Body of pancreas (tissue), 4 donors: ENCODE measurements around the gene PPP6R1. TPM values are rescaled to one million over a fixed set of nuclear protein-coding genes. Genes with fewer than 3 reads are reported as not detected.

Experiments
- ATAC-seq: fragments of 150-250 bp; one replicate; pipeline ENCODE4 v1.9.1; 2016
- DNase-seq, 4 donors: peaks; one replicate each; pipeline ENCODE4 v3.0.0-alpha.2; 2019
- H3K27ac ChIP-seq, 4 donors: fragments of 200-600 bp; sonication (generic); 1 replicate in 3 of 4; 2 replicates in 1 of 4; pipeline versions ENCODE4 v1.5.1 to v1.6.1; 2016 to 2019; ENCODE audit warnings: mild to moderate bottlenecking in 1 of 4, mixed read lengths in 1 of 4, moderate library complexity in 1 of 4
- H3K27me3 ChIP-seq, 2 donors: fragments of 200-600 bp; sonication (generic); one replicate each; pipeline ENCODE4 v1.6.0; 2016; ENCODE audit warnings: mild to moderate bottlenecking in 1 of 2
- H3K36me3 ChIP-seq, 2 donors: fragments of 200-600 bp; sonication (generic); replicated peaks in 1 of 2; 2 replicates each; pipeline ENCODE4 v1.5.1; 2016; ENCODE audit warnings: low read depth in 2 of 2; ENCODE audit not compliant: insufficient read depth in 1 of 2
- H3K4me1 ChIP-seq: fragments of 200-600 bp; sonication (generic); one replicate; pipeline ENCODE4 v1.6.0; 2016
- H3K4me3 ChIP-seq, 2 donors: fragments of 200-600 bp; sonication (generic); 1 replicate in 1 of 2; 2 replicates in 1 of 2; pipeline ENCODE4 v1.5.1; 2016 to 2019
- H3K9me3 ChIP-seq, 3 donors: fragments of 200-600 bp; sonication (generic); 1 replicate in 2 of 3; 2 replicates in 1 of 3; pipeline ENCODE4 v1.5.1; 2016
- POLR2A ChIP-seq, 3 donors: fragments of 450-650 bp; IDR thresholded peaks; one replicate each; pipeline ENCODE4 v1.6.1; 2016; ENCODE audit warnings: antibody characterized with exemption in 3 of 3, mild to moderate bottlenecking in 2 of 3
- WGBS, 2 donors: methylation state at CpG; one replicate each; pipeline ENCODE4 v1.1.5; 2017; 5-methylcytosine and 5-hydroxymethylcytosine counted together
- intact Hi-C: fragments of 100-400 bp; cut with DNase I; formaldehyde crosslinking; loops from one replicate; pipeline ENCODE4 v1.15.1; 2023
- total RNA-seq, 2 donors: library from RNA; depleted of rRNA; stranded (reverse); fragments of >200 nt; gene quantifications; one replicate each; pipeline ENCODE4 v1.1.0, GENCODE V29; 2016
- TF ChIP-seq, protein P1 (sequence below), 7 experiments: fragments of 450-650 bp in 4 of 7; fragments of 200-600 bp in 3 of 7; sonication (generic) in 3 of 7; IDR thresholded peaks; one replicate each; pipeline ENCODE4 v1.5.1; 2016 to 2019; ENCODE audit warnings: antibody characterized with exemption in 7 of 7

PPP6R1 gene
- total RNA-seq, 2 donors from 2014 or later, result 19.2 to 20.8 TPM

DNA sequence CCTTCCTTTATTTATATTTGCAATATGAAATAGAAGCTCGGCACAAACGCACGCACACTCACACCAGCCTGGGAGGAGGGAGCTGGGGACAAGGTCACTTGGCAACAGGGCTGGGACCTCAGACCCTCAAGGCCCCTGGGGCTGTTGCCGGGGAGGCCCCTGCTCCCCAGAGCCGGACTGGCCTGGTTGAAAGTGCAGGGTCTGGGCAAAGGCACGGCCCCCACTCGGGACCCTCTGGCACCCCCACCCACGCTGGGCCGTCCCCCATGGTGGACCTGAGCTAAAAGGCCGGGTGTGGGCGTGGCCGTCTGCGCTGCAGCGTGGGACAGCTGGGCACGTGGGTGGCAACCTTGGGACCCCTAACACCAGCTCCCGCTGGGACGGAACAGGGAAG, 29.0 kb downstream of the PPP6R1 start:
- no peak overlapping the region for H3K27ac ChIP-seq
- ATAC-seq (no peak), DNase-seq (no peak)
- no peaks in the 10 kb centered on the region for H3K4me1 ChIP-seq
- H3K36me3 ChIP-seq, result peaks cover 0 to 21% of the 10 kb centered on the region in 2 donors
- no peaks in the 10 kb centered on the region for H3K9me3 ChIP-seq
- 82 to 88% methylated on average over 5 to 17 of the region's 17 CpGs for WGBS, 2 donors
- TF ChIP-seq, protein P1, sequence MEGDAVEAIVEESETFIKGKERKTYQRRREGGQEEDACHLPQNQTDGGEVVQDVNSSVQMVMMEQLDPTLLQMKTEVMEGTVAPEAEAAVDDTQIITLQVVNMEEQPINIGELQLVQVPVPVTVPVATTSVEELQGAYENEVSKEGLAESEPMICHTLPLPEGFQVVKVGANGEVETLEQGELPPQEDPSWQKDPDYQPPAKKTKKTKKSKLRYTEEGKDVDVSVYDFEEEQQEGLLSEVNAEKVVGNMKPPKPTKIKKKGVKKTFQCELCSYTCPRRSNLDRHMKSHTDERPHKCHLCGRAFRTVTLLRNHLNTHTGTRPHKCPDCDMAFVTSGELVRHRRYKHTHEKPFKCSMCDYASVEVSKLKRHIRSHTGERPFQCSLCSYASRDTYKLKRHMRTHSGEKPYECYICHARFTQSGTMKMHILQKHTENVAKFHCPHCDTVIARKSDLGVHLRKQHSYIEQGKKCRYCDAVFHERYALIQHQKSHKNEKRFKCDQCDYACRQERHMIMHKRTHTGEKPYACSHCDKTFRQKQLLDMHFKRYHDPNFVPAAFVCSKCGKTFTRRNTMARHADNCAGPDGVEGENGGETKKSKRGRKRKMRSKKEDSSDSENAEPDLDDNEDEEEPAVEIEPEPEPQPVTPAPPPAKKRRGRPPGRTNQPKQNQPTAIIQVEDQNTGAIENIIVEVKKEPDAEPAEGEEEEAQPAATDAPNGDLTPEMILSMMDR (IDR thresholded peaks at IDR 0.05), result no peak
- no peak for TF ChIP-seq POLR2A (IDR thresholded peaks at IDR 0.05)
- no peak overlapping the region for H3K4me3 ChIP-seq
- intact Hi-C loops, result no loop called here
- H3K27me3 ChIP-seq, result no peaks in the 10 kb centered on the region

DNA sequence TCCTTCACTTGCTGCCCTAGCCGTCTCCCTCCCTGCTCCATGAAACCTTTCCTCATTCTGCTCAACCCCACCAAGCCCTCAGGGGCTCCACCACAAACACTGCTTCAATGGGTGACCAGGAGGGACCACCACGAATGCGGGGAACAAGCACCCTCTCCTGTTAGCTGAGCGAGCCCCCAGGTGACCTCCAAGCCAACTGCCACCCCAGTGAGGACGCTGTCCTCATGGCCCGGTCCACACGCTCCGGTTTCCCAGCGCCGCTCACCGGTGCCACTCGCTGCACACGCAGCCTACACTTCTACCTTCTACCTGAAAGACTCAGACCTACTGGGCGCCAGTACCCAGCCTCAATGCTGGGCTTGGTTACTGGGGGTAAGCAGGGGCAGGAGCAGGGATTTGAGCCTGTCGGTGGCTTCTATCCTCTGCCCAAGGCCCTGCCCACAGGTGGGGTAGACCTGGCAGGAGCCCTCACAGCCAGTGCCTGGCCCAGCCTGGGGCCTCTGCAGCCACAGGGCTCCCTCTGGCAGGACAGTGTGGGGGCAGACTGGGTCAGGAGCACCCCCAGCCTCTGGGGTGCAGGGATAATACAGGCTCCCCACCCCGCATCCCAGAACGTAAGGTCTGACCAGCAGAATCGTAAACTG, 29.6 kb downstream of the PPP6R1 start:
- no peaks in the 10 kb centered on the region for H3K4me1 ChIP-seq
- no peak overlapping the region for H3K27ac ChIP-seq
- no peaks in the 10 kb centered on the region for H3K27me3 ChIP-seq
- intact Hi-C loops, result no loop called here
- 92 to 95% methylated on average over 14 to 16 of the region's 18 CpGs for WGBS, 2 donors
- ATAC-seq (no peak), DNase-seq (no peak)
- no peak overlapping the region for H3K4me3 ChIP-seq
- TF ChIP-seq, protein P1 (IDR thresholded peaks at IDR 0.05), result no peak
- no peak for TF ChIP-seq POLR2A (IDR thresholded peaks at IDR 0.05)
- no peaks in the 10 kb centered on the region for H3K9me3 ChIP-seq
- peaks cover 0 to 18% of the 10 kb centered on the region in 2 donors for H3K36me3 ChIP-seq

DNA sequence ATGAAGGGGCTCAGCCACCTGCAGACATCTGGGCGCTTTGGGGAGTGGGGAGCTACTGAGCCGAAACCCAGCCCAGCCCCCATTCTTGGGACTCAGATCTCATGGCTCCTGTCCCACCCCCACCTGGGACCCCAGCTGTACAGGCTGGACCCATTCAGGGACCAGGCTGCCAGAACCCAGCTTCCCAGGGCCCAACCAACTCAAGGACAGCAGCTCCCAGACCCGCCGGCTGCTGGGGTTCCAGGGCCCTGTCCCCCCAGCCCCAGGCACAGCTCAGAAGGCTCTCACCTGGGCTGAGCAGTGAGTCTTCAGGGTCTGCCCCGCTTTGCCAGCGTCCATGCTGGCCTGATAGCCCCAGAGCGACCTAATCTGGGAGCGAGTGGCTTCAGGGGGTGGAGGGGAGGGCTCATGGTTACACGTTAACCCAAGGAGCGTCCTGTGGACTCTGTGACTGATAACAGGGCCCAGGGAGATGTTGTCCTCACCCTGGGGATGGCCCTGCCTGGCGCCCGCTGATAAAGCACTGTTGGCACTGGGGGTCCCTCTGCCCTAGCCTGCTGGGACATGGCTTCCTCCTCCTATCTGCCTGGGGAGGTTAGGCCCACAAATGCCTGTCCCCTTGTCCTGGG, 30.3 kb downstream of the PPP6R1 start, which contains the start of gene TMEM86B:
Gene TMEM86B, minus strand, starts transcription at position 361 of the 629 bp plus-strand sequence. Its CDS starts 22 bp downstream, at position 339.
- ATAC-seq, result no peak
- no peaks in the 10 kb centered on the region for H3K27me3 ChIP-seq
- H3K27ac ChIP-seq, result no peak within 1 kb of the TSS
- intact Hi-C loops, result no loop called here
- no peak for TF ChIP-seq POLR2A (IDR thresholded peaks at IDR 0.05)
- TF ChIP-seq, protein P1 (IDR thresholded peaks at IDR 0.05), result no peak
- no peaks in the 10 kb centered on the region for H3K4me1 ChIP-seq
- no peak within 1 kb of the TSS for H3K4me3 ChIP-seq
- H3K36me3 ChIP-seq, result peaks cover 0 to 18% of the 10 kb centered on the region in 2 donors
- WGBS, 2 donors, result 56 to 100% methylated on average over 1 to 12 of the region's 12 CpGs
- DNase-seq, result peak in 1 of 4 donors; percentile 16
- no peaks in the 10 kb centered on the region for H3K9me3 ChIP-seq

DNA sequence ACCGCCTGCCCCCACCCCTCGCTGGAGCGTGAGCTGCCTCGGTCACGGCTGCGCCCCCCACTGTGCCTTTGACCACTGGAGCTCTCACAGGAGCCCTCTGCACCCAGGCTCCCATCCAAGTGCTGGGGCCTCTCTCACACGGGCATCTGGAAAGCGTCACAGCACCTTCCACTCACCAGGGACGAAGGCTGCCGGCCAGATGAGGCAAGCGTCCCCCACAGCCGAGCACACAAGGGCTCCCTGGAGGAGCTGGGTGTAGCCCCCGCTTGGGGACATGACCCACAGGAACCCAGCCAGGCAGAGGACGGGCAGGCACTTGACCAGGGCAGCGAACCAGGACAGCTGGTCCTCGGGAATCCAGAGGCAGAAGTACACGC, 30.8 kb downstream of the PPP6R1 start:
- H3K27ac ChIP-seq, result no peak overlapping the region
- no peak for DNase-seq
- 77 to 89% methylated on average over 10 to 17 of the region's 17 CpGs for WGBS, 2 donors
- intact Hi-C loops, result no loop called here
- TF ChIP-seq, protein P1 (IDR thresholded peaks at IDR 0.05), result no peak
- no peak for TF ChIP-seq POLR2A (IDR thresholded peaks at IDR 0.05)
- peaks cover 0 to 18% of the 10 kb centered on the region in 2 donors for H3K36me3 ChIP-seq
- no peaks in the 10 kb centered on the region for H3K27me3 ChIP-seq
- H3K4me3 ChIP-seq, result no peak overlapping the region
- ATAC-seq, result no peak
- H3K9me3 ChIP-seq, result no peaks in the 10 kb centered on the region
- no peaks in the 10 kb centered on the region for H3K4me1 ChIP-seq
